Spinal cord (tissue), 10 donors: Measurements from ENCODE around the gene ACTN1. TPM values are rescaled to one million over a fixed set of nuclear protein-coding genes. Genes with fewer than 3 reads are reported as not detected.
"Not testable (repeated sequence)": the region's sequence is repeated elsewhere in the genome, so short reads cannot be mapped to it uniquely, and the experiment has no call there.

ENCODE experiments used
- DNase-seq, 6 donors: peaks; one replicate each; pipeline versions ENCODE4 v3.0.0 to v3.0.0-alpha.2; 2013 to 2015; ENCODE audit warnings: low spot score in 6 of 6, low read depth in 4 of 6
- H3K27ac ChIP-seq: one replicate; pipeline ENCODE4 v1.5.1; 2013; ENCODE audit warnings: low read depth, low read length, control low read depth
- H3K27me3 ChIP-seq: one replicate; pipeline ENCODE4 v1.6.1; 2013; ENCODE audit warnings: low read length; ENCODE audit not compliant: control insufficient read depth, insufficient read depth
- H3K36me3 ChIP-seq: one replicate; pipeline ENCODE4 v1.6.1; 2013; ENCODE audit warnings: low read length; ENCODE audit not compliant: control insufficient read depth, insufficient read depth
- H3K4me1 ChIP-seq: one replicate; pipeline ENCODE4 v1.6.1; 2013; ENCODE audit warnings: low read length; ENCODE audit not compliant: control insufficient read depth, insufficient read depth
- H3K4me3 ChIP-seq: one replicate; pipeline ENCODE4 v1.5.1; 2013; ENCODE audit warnings: low read depth, low read length, control low read depth
- H3K9me3 ChIP-seq: one replicate; pipeline ENCODE4 v1.6.1; 2013; ENCODE audit warnings: low read length; ENCODE audit not compliant: control insufficient read depth, insufficient read depth
- WGBS: methylation state at CpG from one replicate; pipeline ENCODE4 v1.1.5; 2013; ENCODE audit warnings: missing lambda C conversion rate; ENCODE audit not compliant: insufficient coverage; 5-methylcytosine and 5-hydroxymethylcytosine counted together
- polyA plus RNA-seq, 2 donors: library from polyadenylated mRNA; unstranded; fragments of 120-200 nt; gene quantifications; one replicate each; pipeline ENCODE4 v1.2.1, GENCODE V29; 2013; ENCODE audit not compliant: insufficient read length in 2 of 2
- total RNA-seq, 2 donors: library from RNA; depleted of rRNA in 1 of 2; stranded (reverse); fragments of 120-200 nt in 1 of 2; fragments of >200 nt in 1 of 2; gene quantifications; one replicate each; pipeline versions ENCODE4 v1.2.3 to v1.2.4, GENCODE V29; 2013 to 2014
- donor health status: healthy.

Gene ACTN1
- total and polyA plus RNA-seq, 4 donors, result 41.6 to 49.4 (median 46.2) TPM

- Histone ChIP-seq H3K36me3 (peaks cover 5% of the 10 kb centered on the region), H3K4me1 (peaks cover 38% of the 10 kb centered on the region), H3K9me3 (no peaks in the 10 kb centered on the region), H3K4me3 (peak overlapping the region; percentile 85), H3K27me3 (peaks cover 4% of the 10 kb centered on the region), H3K27ac (peak overlapping the region; percentile 87)
- 0% methylated on average over 65 of the region's 72 CpGs for WGBS
- DNase-seq, result peak in 3 of 6 donors; percentile 24 to 75 (median 57)
Measured at GRCh38 chr14:68978172-68978911, 760 bp downstream of the ACTN1 start.

- H3K4me1 ChIP-seq, result peaks cover 38% of the 10 kb centered on the region
- H3K27me3 ChIP-seq, result peaks cover 4% of the 10 kb centered on the region
- peaks cover 8% of the 10 kb centered on the region for H3K36me3 ChIP-seq
- 0% methylated on average over 18 of the region's 25 CpGs for WGBS
- peak overlapping the region; percentile 87 for H3K27ac ChIP-seq
- H3K4me3 ChIP-seq, result peak overlapping the region; percentile 85
- peak in 2 of 6 donors; percentile 45 to 62 for DNase-seq
- no peaks in the 10 kb centered on the region for H3K9me3 ChIP-seq
Measured at GRCh38 chr14:68977718-68978171, 1.4 kb downstream of the ACTN1 start.

- H3K4me3 ChIP-seq, result peak overlapping the region; percentile 85
- H3K27me3 ChIP-seq, result peaks cover 4% of the 10 kb centered on the region
- peaks cover 11% of the 10 kb centered on the region for H3K36me3 ChIP-seq
- H3K27ac ChIP-seq, result peak overlapping the region; percentile 87
- peak in 1 of 6 donors; percentile 25 for DNase-seq
- peaks cover 38% of the 10 kb centered on the region for H3K4me1 ChIP-seq
- no peaks in the 10 kb centered on the region for H3K9me3 ChIP-seq
- 24% methylated on average over 6 of the region's 8 CpGs for WGBS
Measured at GRCh38 chr14:68977180-68977717, 1.9 kb downstream of the ACTN1 start.

GRCh38 chr14:68976160-68977067, 2.7 kb downstream of the ACTN1 start:
- DNase-seq, result peak in 2 of 6 donors; percentile 13 to 69
- Histone ChIP-seq H3K9me3 (no peaks in the 10 kb centered on the region), H3K4me1 (peaks cover 38% of the 10 kb centered on the region), H3K4me3 (peak overlapping the region; percentile 85), H3K27ac (peak overlapping the region; percentile 87), H3K27me3 (peaks cover 4% of the 10 kb centered on the region), H3K36me3 (peaks cover 11% of the 10 kb centered on the region)
- WGBS, result 80% methylated on average over 10 of the region's 13 CpGs

- H3K27ac ChIP-seq, result no peak overlapping the region
- peaks cover 11% of the 10 kb centered on the region for H3K36me3 ChIP-seq
- no peak for DNase-seq
- WGBS, result 80% methylated on average over 7 of the region's 7 CpGs
- H3K27me3 ChIP-seq, result peaks cover 4% of the 10 kb centered on the region
- no peaks in the 10 kb centered on the region for H3K9me3 ChIP-seq
- peaks cover 38% of the 10 kb centered on the region for H3K4me1 ChIP-seq
- no peak overlapping the region for H3K4me3 ChIP-seq
Measured at GRCh38 chr14:68975667-68976066, 3.4 kb downstream of the ACTN1 start.

GRCh38 chr14:68974759-68975347, 4.2 kb downstream of the ACTN1 start:
- H3K4me3 ChIP-seq, result no peak overlapping the region
- no peak for DNase-seq
- no peaks in the 10 kb centered on the region for H3K9me3 ChIP-seq
- peaks cover 11% of the 10 kb centered on the region for H3K36me3 ChIP-seq
- 81% methylated on average over 3 of the region's 6 CpGs for WGBS
- peaks cover 2% of the 10 kb centered on the region for H3K27me3 ChIP-seq
- no peak overlapping the region for H3K27ac ChIP-seq
- H3K4me1 ChIP-seq, result peaks cover 35% of the 10 kb centered on the region

- Histone ChIP-seq H3K27me3 (no peaks in the 10 kb centered on the region), H3K9me3 (no peaks in the 10 kb centered on the region), H3K4me3 (no peak overlapping the region), H3K36me3 (peaks cover 11% of the 10 kb centered on the region), H3K4me1 (peaks cover 42% of the 10 kb centered on the region), H3K27ac (no peak overlapping the region)
- WGBS, result 100% methylated on average over 5 of the region's 5 CpGs
- no peak for DNase-seq
Measured at GRCh38 chr14:68973639-68974038, 5.5 kb downstream of the ACTN1 start.

GRCh38 chr14:68973219-68973565, 5.9 kb downstream of the ACTN1 start:
- not testable (repeated sequence) for H3K9me3 ChIP-seq, H3K27ac ChIP-seq, H3K27me3 ChIP-seq, H3K4me3 ChIP-seq, DNase-seq
- Histone ChIP-seq H3K36me3 (peaks cover 11% of the 10 kb centered on the region), H3K4me1 (peaks cover 42% of the 10 kb centered on the region)
- 80% methylated on average over 1 of the region's 6 CpGs for WGBS

- H3K27me3 ChIP-seq, result no peaks in the 10 kb centered on the region
- no peak overlapping the region for H3K27ac ChIP-seq
- no peaks in the 10 kb centered on the region for H3K9me3 ChIP-seq
- H3K4me3 ChIP-seq, result no peak overlapping the region
- peaks cover 37% of the 10 kb centered on the region for H3K4me1 ChIP-seq
- H3K36me3 ChIP-seq, result peaks cover 11% of the 10 kb centered on the region
- WGBS, result 96% methylated on average over 10 of the region's 14 CpGs
- DNase-seq, result no peak
Measured at GRCh38 chr14:68972507-68973218, 6.4 kb downstream of the ACTN1 start.
